ENCODE measurements around the gene RTP5. TPM values are rescaled to one million over a fixed set of nuclear protein-coding genes. Genes with fewer than 3 reads are reported as not detected.

The RTP5 gene
- total and polyA plus RNA-seq, 2 donors (not counting 3 experiments of a cell fraction or from before 2014, with no cell fraction given) = not detected

GRCh38 chr2:241855888-241856422 lies 13.6 kb upstream of the RTP5 start:
- H3K4me3 ChIP-seq (replicated peaks in 1 of 3; ENCODE audit: insufficient read depth in 1 of 3, low read depth in 1 of 3, low read length in 3 of 3) = no peak overlapping the region
- no peak overlapping the region for H2AFZ ChIP-seq (ENCODE audit: low read depth, low read length)
- no peak overlapping the region for H3K9ac ChIP-seq (replicated peaks; ENCODE audit: extremely low read depth, insufficient read depth, low read length)
- no TSS peak for BruUV-seq (replicated peaks)
- H3K79me2 ChIP-seq (ENCODE audit: control insufficient read depth, insufficient read depth, low read length) = no peaks in the 10 kb centered on the region
- dilution Hi-C loops (cut with MboI; ENCODE audit: extremely low pct_ligation_motif_present, low sequenced_read_pairs) = no loop called here
- H3K9me1 ChIP-seq (replicated peaks; ENCODE audit: control insufficient read depth, extremely low read depth, insufficient read depth, low read length) = no peaks in the 10 kb centered on the region
- no peak for DNase-seq (ENCODE audit: low read depth, low spot score)
- H3K9me3 ChIP-seq (replicated peaks; ENCODE audit: control insufficient read depth, insufficient read depth, low read length) = no peaks in the 10 kb centered on the region
- H3K4me2 ChIP-seq (ENCODE audit: insufficient read depth, low read length) = no peak overlapping the region
- TF ChIP-seq MYC (IDR thresholded peaks at IDR 0.05; ENCODE audit: low read depth, low read length) (no peak), JUN (IDR thresholded peaks at IDR 0.05; ENCODE audit: borderline replicate concordance, insufficient read depth, insufficient read length, low read depth) (no peak), FOS (IDR thresholded peaks at IDR 0.05; ENCODE audit: borderline replicate concordance, insufficient read depth, low read length) (no peak), MAX (IDR thresholded peaks at IDR 0.05; ENCODE audit: insufficient read depth, insufficient read length) (no peak), EZH2 (IDR thresholded peaks at IDR 0.05; ENCODE audit: borderline replicate concordance, low read depth, low read length, severe bottlenecking) (no peak), CTCF (IDR thresholded peaks at IDR 0.05; ENCODE audit: extremely low read depth in 1 of 2, insufficient read depth in 1 of 2, low read depth in 1 of 2, low read length in 2 of 2) (no peak), POLR2A (IDR thresholded peaks at IDR 0.05; ENCODE audit: low read depth, low read length) (no peak), GATA2 (IDR thresholded peaks at IDR 0.05; ENCODE audit: insufficient read depth, insufficient read length, low read depth, low read length) (no peak), POLR2AphosphoS5 (IDR thresholded peaks at IDR 0.05; ENCODE audit: insufficient read depth, low read depth, low read length) (no peak)
- no peaks in the 10 kb centered on the region for H3K27me3 ChIP-seq (ENCODE audit: control insufficient read depth in 2 of 2, insufficient read depth in 2 of 2, low read length in 2 of 2)
- H3K27ac ChIP-seq (ENCODE audit: insufficient read depth, low read depth, low read length) = no peak overlapping the region
- no peak for FAIRE-seq
- H3K4me1 ChIP-seq (ENCODE audit: control insufficient read depth, extremely low read depth, insufficient read depth, low read length) = no peaks in the 10 kb centered on the region
- intact Hi-C loops (cut with micrococcal nuclease) = no loop called here
- H4K20me1 ChIP-seq (replicated peaks; ENCODE audit: control insufficient read depth, extremely low read depth, insufficient read depth, low read length) = no peaks in the 10 kb centered on the region
- no peaks in the 10 kb centered on the region for H3K36me3 ChIP-seq (ENCODE audit: control insufficient read depth in 2 of 2, extremely low read depth in 1 of 2, insufficient read depth in 2 of 2, low read length in 2 of 2)
- CTCF ChIA-PET = interaction anchor here (0.7 kb wide), 1 partner anchor 12 kb away, joined by 3 read pairs; no protein-coding TSS in a partner anchor
- POLR2A ChIA-PET = interaction anchor here (0.5 kb wide), 1 partner anchor 533 kb away, joined by 4 read pairs; no protein-coding TSS in a partner anchor
